ENCODE measurements around the gene ALK.

GRCh38 chr2:29741132-29741531 lies 180.3 kb downstream of the ALK start:
- TF ChIP-seq ZNF792 (tag by site-specific recombination; IDR thresholded peaks at IDR 0.05) (no peak), SP2 (tag by site-specific recombination; IDR thresholded peaks at IDR 0.05) (no peak), CTCF (tag by site-specific recombination; IDR thresholded peaks at IDR 0.05) (no peak)

All from HEK293 (cell line).